Tibial artery (tissue), 4 donors: ENCODE results near the gene MGAT4A.
A peak's percentile ranks its signal among the peaks of the same experiment; 100 is the strongest.

Source experiments
- DNase-seq, 2 donors: peaks; one replicate each; pipeline ENCODE4 v3.0.0-alpha.2; 2019
- H3K27ac ChIP-seq, 2 donors: fragments of 200-600 bp; sonication (generic) in 1 of 2; 1 replicate in 1 of 2; 2 replicates in 1 of 2; pipeline ENCODE4 v1.5.1; 2018 to 2019; ENCODE audit warnings: mild to moderate bottlenecking in 1 of 2
- H3K27me3 ChIP-seq, 2 donors: fragments of 200-600 bp; sonication (generic) in 1 of 2; one replicate each; pipeline versions ENCODE4 v1.5.1 to v1.6.0; 2016 to 2019
- H3K36me3 ChIP-seq, 3 donors: fragments of 200-600 bp; sonication (generic) in 2 of 3; one replicate each; pipeline ENCODE4 v1.5.1; 2016 to 2019; ENCODE audit warnings: mild to moderate bottlenecking in 2 of 3
- H3K4me1 ChIP-seq, 4 donors: fragments of 200-600 bp; sonication (generic) in 2 of 4; 1 replicate in 3 of 4; 2 replicates in 1 of 4; pipeline ENCODE4 v1.5.1; 2016 to 2019
- H3K4me3 ChIP-seq, 2 donors: fragments of 200-600 bp; sonication (generic) in 1 of 2; 1 replicate in 1 of 2; 2 replicates in 1 of 2; pipeline ENCODE4 v1.5.1; 2018 to 2019; ENCODE audit warnings: mild to moderate bottlenecking in 2 of 2
- H3K9me3 ChIP-seq, 3 donors: fragments of 200-600 bp; sonication (generic) in 1 of 3; one replicate each; pipeline ENCODE4 v1.5.1; 2016 to 2019
- CTCF ChIP-seq, 2 experiments: fragments of 200-600 bp in 1 of 2; fragments of 450-650 bp in 1 of 2; IDR thresholded peaks; one replicate each; pipeline ENCODE4 v1.5.1; 2017 to 2019; ENCODE audit warnings: antibody characterized with exemption in 2 of 2, mild to moderate bottlenecking in 1 of 2, moderate library complexity in 1 of 2
- intact Hi-C: fragments of 100-400 bp; cut with DNase I; formaldehyde crosslinking; loops from one replicate; pipeline ENCODE4 v1.15.0; 2023; ENCODE audit warnings: low total_unique reads

The MGAT4A gene

GRCh38 chr2:98720286-98720685, 10.6 kb downstream of the MGAT4A start:
- no peak for TF ChIP-seq CTCF (IDR thresholded peaks at IDR 0.05)
- DNase-seq: no peak
- Histone ChIP-seq H3K4me1 (peaks cover 0 to 21% (median 0%) of the 10 kb centered on the region in 4 donors), H3K27ac (no peak overlapping the region), H3K4me3 (no peak overlapping the region), H3K9me3 (no peaks in the 10 kb centered on the region), H3K27me3 (no peaks in the 10 kb centered on the region), H3K36me3 (peaks cover 4 to 17% (median 14%) of the 10 kb centered on the region in 3 donors)
- intact Hi-C loops: no loop called here

- Histone ChIP-seq H3K9me3 (no peaks in the 10 kb centered on the region), H3K4me3 (no peak overlapping the region), H3K36me3 (peaks cover 4 to 14% (median 13%) of the 10 kb centered on the region in 3 donors), H3K4me1 (peaks cover 0 to 15% (median 0%) of the 10 kb centered on the region in 4 donors), H3K27me3 (no peaks in the 10 kb centered on the region), H3K27ac (peak overlapping the region in 1 of 2 donors; percentile 20)
- TF ChIP-seq CTCF (IDR thresholded peaks at IDR 0.05): no peak
- intact Hi-C loops: no loop called here
- no peak for DNase-seq
Measured at GRCh38 chr2:98717621-98718020, 13.3 kb downstream of the MGAT4A start.

- Histone ChIP-seq H3K4me3 (no peak overlapping the region), H3K27ac (no peak overlapping the region), H3K36me3 (peaks cover 4 to 14% (median 13%) of the 10 kb centered on the region in 3 donors), H3K27me3 (no peaks in the 10 kb centered on the region), H3K9me3 (no peaks in the 10 kb centered on the region), H3K4me1 (peaks cover 0 to 15% (median 0%) of the 10 kb centered on the region in 4 donors)
- intact Hi-C loops: no loop called here
- no peak for DNase-seq
- TF ChIP-seq CTCF (IDR thresholded peaks at IDR 0.05): no peak
Measured at GRCh38 chr2:98716786-98717185, 14.1 kb downstream of the MGAT4A start.

GRCh38 chr2:98715812-98716451, 15.0 kb downstream of the MGAT4A start:
- Histone ChIP-seq H3K27ac (no peak overlapping the region), H3K4me3 (no peak overlapping the region), H3K27me3 (no peaks in the 10 kb centered on the region), H3K36me3 (peaks cover 4 to 11% (median 8%) of the 10 kb centered on the region in 3 donors), H3K9me3 (no peaks in the 10 kb centered on the region), H3K4me1 (peaks cover 0 to 15% (median 0%) of the 10 kb centered on the region in 4 donors)
- DNase-seq: no peak
- intact Hi-C loops: no loop called here
- TF ChIP-seq CTCF (IDR thresholded peaks at IDR 0.05): no peak

GRCh38 chr2:98713332-98714015, 17.5 kb downstream of the MGAT4A start:
- TF ChIP-seq CTCF (IDR thresholded peaks at IDR 0.05): no peak
- intact Hi-C loops: no loop called here
- no peaks in the 10 kb centered on the region for H3K27me3 ChIP-seq
- no peak overlapping the region for H3K4me3 ChIP-seq
- H3K36me3 ChIP-seq: no peaks in the 10 kb centered on the region
- no peak overlapping the region for H3K27ac ChIP-seq
- H3K9me3 ChIP-seq: no peaks in the 10 kb centered on the region
- peaks cover 0 to 32% (median 12%) of the 10 kb centered on the region in 4 donors for H3K4me1 ChIP-seq
- DNase-seq: no peak
